Sciatic nerve (tissue), 2 donors: ENCODE results near the gene EIF3I. TPM values are rescaled to one million over a fixed set of nuclear protein-coding genes. Genes with fewer than 3 reads are reported as not detected.

ENCODE experiments used
- ATAC-seq: fragments of 200-7000 bp; cut with Tn5 transposase; one replicate; pipeline ENCODE4 v1.9.1; 2020; ENCODE audit warnings: mild to moderate bottlenecking, moderate library complexity
- DNase-seq: peaks from one replicate; pipeline ENCODE4 v3.0.0-alpha.2; 2020; ENCODE audit warnings: low spot score
- intact Hi-C: fragments of 100-400 bp; cut with DNase I; formaldehyde crosslinking; loops from one replicate; pipeline ENCODE4 v1.14.2; 2022
- total RNA-seq: library from RNA; stranded (reverse); fragmentation: NEBNext Ultra II Directional; extraction: Animal tissue kit (Norgen Biotek cat#: 25700); gene quantifications from one replicate; pipeline ENCODE4 v1.2.1, GENCODE V29; 2021
- donor health status: DM: no; HTN: no; CAD: no.
- donor health status: DM: no; HTN: no; CAD: no.

EIF3I gene
- total RNA-seq, 1 donor from 2014 or later = 92.3 TPM

- ATAC-seq (no peak), DNase-seq (no peak)
- intact Hi-C loops = no loop called here
Observed at GRCh38 chr1:32223683-32224082, 1.5 kb downstream of the EIF3I start.

GRCh38 chr1:32224285-32224684, 2.1 kb downstream of the EIF3I start:
- intact Hi-C loops = no loop called here
- DNase-seq (no peak), ATAC-seq (no peak)

- intact Hi-C loops = no loop called here
- DNase-seq (no peak), ATAC-seq (no peak)
Observed at GRCh38 chr1:32228771-32229170, 6.6 kb downstream of the EIF3I start.

- ATAC-seq = no peak
- DNase-seq = no peak
- intact Hi-C loops = no loop called here
Observed at GRCh38 chr1:32231843-32232432, 9.7 kb downstream of the EIF3I start.

- intact Hi-C loops = no loop called here
- DNase-seq (no peak), ATAC-seq (no peak)
Observed at GRCh38 chr1:32232558-32233304, 10.5 kb downstream of the EIF3I start.

GRCh38 chr1:32234792-32235191, 12.6 kb downstream of the EIF3I start:
- no peak for ATAC-seq
- DNase-seq = no peak
- intact Hi-C loops = no loop called here

GRCh38 chr1:32239337-32239736, 17.1 kb downstream of the EIF3I start:
- intact Hi-C loops = no loop called here
- ATAC-seq = no peak
- DNase-seq = no peak

GRCh38 chr1:32239790-32240139, 17.6 kb downstream of the EIF3I start:
- DNase-seq = no peak
- peak; percentile 20 for ATAC-seq
- intact Hi-C loops = no loop called here

- ATAC-seq = peak; percentile 87
- peak; percentile 85 for DNase-seq
- intact Hi-C loops = no loop called here
Observed at GRCh38 chr1:32240140-32240951, 18.1 kb downstream of the EIF3I start.

- ATAC-seq (peak; percentile 71), DNase-seq (peak; percentile 70)
- intact Hi-C loops = no loop called here
Observed at GRCh38 chr1:32241001-32241763, 19.0 kb downstream of the EIF3I start.

GRCh38 chr1:32242341-32242851, 20.2 kb downstream of the EIF3I start:
- intact Hi-C loops = no loop called here
- ATAC-seq (no peak), DNase-seq (no peak)

GRCh38 chr1:32246888-32247273, 24.7 kb downstream of the EIF3I start, which contains the start of gene FAM167B:
TSS of gene FAM167B (plus strand) at chr1:32247222. CDS start at chr1:32247422, 200 bp downstream.
- ATAC-seq (peak; percentile 85), DNase-seq (no peak)

GRCh38 chr1:32247452-32247851, 25.2 kb downstream of the EIF3I start:
- ATAC-seq = peak; percentile 16

More at GRCh38 chr1:32246888-32247273, 24.7 kb downstream of the EIF3I start, which contains the start of gene FAM167B:
- intact Hi-C loops = no loop called here

GRCh38 chr1:32247983-32248889, 26.0 kb downstream of the EIF3I start:
- intact Hi-C loops = no loop called here

More at GRCh38 chr1:32247452-32247851, 25.2 kb downstream of the EIF3I start:
- intact Hi-C loops = no loop called here
- DNase-seq = no peak

GRCh38 chr1:32249831-32250525, 27.8 kb downstream of the EIF3I start:
- ATAC-seq (peak; percentile 20), DNase-seq (no peak)
- intact Hi-C loops = no loop called here

More at GRCh38 chr1:32247983-32248889, 26.0 kb downstream of the EIF3I start:
- peak; percentile 86 for DNase-seq
- ATAC-seq = peak; percentile 62

- no peak for DNase-seq
- no peak for ATAC-seq
- intact Hi-C loops = no loop called here
Observed at GRCh38 chr1:32250893-32251716, 28.9 kb downstream of the EIF3I start, which contains the start of gene LCK. TSS of gene LCK (plus strand) at chr1:32251265. CDS start at chr1:32274330, 23,065 bp downstream.
